HG03565 (cell line): ENCODE results near the gene BAIAP2.

ENCODE experiments used
- ATAC-seq: cut with Tn5 transposase; IDR thresholded peaks from one replicate; pipeline ENCODE4 v1.9.1; 2021; ENCODE audit warnings: mild to moderate bottlenecking, moderate library complexity; ENCODE audit not compliant: unreplicated experiment

Gene BAIAP2

DNA sequence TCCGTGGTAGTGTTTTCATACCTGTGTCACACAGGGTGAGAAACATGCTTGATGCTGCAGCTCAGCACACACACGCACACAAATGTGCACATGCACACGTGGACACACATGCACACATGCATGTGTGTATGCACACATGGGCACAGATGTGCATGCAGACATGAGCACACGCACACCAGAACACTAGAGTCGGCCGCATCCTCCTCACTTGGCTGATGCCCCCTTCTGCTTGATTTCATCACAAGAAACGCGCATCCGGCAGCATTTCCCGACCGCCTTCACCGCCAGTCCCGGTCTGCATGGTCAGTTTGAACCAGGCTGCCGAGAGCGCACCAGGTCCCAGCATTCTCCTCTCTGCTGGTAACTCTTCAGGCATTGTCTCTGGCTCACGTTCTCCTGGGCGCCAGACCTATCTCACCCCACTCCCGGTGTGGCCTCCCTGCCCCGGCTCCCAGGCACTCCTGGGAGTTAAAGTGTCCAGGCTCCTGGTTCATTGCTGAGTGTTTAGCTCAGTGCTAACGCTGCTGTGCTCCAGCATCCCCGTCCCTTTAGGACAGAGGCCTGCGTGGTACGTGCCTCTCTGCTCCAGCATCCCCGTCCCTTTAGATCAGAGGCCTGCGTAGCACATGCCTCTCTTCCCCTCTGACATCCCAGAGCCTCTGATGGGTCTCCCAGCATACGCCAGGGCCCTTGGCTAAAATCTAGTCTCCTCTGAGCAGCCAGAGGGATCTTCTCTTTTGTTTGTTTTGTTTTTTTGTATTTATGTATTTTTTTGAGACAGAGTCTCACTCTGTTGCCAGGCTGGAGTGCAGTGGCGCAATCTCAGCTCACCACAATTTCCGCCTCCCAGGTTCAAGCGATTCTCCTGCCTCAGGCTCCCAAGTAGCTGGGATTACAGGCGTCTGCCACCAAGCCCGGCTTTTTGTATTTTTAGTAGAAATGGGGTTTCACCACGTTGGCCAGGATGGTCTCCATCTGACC lies 16.0 kb downstream of the BAIAP2 start:
- no peak for ATAC-seq

DNA sequence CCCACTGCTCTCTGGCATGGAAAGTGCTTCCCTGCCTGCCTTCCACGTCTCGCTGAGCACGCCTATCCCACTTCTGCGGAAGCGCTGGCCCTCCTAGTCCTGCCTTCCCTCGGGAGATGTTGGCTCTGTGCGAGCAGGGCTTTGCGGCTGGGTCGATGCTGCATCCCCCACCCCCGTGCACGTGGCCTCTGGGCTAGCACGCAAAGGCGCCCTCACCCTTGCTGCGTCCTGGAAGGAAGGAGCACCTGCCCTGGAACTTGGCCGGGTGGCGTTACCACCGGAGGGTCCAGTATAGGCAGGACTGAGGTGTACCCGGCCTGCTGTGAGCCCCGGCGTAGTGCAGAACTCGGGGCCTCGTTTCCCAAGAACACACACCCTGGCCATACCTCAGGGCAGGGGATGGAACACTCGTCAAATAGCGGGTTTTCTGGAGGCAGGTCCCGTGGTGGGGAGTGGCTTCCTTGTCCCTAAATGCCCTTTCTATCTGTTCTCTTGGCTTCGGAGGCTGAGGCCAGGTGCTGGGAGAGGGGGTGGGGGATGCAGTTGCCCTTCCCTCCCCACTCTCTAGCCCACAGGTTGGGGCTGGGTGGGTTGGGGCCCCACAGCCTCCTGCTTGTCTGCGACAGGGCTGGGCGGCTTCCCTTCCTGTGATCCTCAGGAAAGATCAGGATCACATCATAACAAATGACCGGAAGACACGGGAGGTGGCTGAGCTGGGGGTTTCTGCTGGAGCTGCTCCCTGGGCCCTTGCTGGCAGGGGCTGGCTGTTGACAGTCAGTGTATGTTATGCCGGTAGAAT lies 17.4 kb downstream of the BAIAP2 start:
- no peak for ATAC-seq

DNA sequence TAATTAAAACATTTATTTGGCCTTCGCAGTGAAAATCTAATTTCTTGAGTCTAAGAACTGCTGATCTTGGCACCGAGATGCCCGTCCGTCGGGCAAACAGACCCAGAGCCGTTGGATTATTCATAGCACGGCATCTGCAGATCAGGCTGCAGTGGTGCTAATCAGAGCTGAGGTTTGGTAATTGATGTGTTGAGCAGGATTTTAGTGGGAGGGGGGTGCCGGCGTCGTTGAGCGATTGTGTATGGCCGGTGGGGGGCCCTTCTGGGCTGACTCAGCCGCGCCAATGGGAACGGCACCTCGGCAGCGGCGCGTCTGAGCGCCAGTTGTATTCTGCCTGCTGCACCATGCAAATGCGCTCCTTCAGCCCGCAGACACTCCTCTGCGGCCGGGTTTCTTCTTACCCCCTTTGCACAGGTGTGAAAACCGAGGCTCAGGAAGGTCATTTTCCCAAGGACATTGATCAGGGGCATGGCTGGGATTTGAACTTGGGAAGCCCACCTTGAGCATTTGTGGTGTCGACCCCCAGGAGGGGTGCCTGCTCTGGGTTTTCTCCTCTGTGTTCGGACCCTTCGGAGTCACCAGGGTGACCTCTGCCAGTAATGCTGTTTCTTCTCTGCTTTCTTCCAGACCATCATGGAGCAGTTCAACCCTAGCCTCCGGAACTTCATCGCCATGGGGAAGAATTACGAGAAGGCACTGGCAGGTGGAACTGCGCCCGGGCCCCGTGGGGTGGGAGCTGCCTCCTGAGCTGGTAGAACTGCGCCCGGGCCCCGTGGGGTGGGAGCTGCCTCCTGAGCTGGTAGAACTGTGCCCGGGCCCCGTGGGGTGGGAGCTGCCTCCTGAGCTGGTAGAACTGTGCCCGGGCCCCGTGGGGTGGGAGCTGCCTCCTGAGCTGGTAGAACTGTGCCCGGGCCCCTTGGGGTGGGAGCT lies 18.4 kb downstream of the BAIAP2 start:
- no peak for ATAC-seq

DNA sequence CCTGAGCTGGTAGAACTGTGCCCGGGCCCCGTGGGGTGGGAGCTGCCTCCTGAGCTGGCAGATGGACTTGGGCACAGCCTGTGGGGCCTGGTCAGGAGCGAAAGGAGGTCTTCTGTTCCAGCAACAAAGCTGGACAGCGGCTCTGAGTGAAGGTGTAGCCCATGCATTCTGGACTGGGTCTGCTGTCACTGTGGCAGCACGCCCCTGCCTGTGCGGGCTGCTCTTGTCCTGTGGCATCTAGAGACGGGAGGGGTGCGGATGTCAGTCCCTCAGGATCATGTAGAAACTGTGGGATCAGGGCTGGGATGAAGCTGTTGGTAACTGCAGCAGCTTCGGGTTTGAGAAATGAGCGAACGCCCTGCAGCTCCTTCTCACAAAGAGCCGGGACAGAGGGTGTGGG lies 19.4 kb downstream of the BAIAP2 start:
- ATAC-seq = no peak

DNA sequence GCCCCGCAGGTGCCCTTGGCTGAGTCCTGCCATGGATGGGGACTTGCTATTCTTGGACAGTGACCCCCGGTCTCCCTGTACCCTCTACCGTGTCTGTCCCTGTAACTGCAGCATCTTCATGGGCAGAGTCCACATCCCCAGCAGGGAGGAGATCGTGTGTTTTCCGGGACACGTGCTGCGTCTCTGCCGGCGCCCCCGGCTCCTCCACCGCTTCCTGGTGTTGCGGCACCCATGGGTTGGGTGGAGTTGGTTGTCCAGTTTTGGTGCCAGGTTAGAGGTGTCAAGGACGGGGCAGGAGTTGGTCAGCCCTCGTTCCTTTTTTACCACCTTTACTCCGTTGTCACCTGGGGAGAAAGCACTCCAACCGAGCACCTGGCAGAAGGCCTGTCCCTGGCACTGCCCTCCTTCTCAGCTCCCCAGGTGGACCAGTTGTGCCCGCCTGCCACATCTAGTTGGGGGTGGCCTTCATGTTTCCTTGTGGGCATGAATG lies 20.0 kb downstream of the BAIAP2 start:
- no peak for ATAC-seq

DNA sequence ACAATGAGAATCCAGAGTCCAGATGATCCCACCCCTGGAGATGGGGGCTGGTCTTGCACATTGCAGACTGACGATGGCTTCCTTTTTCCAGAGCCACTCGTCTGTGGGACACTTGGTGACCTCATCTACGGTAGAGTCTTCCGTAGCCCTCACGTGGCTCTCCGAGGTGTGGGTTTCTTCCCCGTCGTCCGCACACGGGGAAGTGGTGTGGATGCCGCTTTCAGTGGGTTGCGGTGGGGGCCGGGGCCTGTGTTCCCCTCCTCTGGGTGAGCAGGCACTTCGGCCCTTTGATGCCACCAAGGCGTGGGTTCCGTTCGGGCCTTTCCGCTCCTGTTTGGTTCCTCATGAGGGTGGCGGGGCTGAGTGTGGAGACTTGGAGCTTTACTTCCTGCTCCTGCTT lies 21.4 kb downstream of the BAIAP2 start:
- no peak for ATAC-seq

DNA sequence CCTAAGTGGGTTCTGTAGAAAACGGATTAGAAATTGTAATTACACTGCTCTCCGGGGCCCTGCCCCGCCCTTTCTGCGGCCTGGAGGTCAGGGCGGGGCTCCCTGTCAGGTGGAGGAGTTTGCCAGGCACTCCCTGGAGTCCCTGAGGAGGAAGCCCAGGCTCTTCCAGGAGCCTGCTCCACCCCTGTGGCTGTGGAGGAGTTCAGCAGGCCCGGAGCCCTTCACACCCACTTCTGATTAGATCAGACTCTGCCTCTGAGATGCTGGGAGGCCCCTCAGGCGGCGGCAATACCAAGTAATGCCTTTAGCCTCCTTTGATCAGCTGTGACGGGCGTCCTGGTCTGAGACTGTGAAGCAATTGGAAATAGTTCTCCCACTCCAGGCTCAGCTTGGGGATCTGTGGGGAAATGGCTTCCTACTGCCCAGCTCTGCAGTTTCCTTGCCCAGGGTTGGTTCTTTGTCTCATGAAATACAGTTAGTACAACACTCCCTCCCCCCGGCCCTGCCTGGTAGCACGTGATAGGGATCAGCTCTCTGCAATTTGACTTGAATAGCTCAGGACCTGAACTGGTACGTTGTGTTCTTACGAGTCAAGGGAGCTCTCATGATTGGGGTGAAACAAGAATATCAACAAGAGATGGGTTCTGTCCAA lies 22.3 kb downstream of the BAIAP2 start:
- no peak for ATAC-seq

DNA sequence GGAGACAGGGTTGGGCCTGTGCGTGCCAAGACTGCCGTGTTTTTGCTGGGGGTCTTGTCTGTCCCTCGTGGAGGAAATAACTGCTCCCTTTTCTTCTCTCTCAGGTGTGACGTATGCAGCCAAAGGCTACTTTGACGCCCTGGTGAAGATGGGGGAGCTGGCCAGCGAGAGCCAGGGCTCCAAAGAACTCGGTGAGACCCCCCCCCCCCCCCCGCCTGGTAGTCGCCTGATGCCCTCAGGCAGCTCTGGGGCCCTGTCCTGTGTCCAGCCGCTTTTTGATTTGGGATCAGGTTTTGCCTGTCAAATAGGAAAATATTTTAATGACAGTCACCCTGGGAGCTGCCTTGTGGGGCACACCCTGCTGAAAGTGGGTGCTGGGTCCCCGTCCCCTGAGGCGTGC lies 22.8 kb downstream of the BAIAP2 start:
- no peak for ATAC-seq

DNA sequence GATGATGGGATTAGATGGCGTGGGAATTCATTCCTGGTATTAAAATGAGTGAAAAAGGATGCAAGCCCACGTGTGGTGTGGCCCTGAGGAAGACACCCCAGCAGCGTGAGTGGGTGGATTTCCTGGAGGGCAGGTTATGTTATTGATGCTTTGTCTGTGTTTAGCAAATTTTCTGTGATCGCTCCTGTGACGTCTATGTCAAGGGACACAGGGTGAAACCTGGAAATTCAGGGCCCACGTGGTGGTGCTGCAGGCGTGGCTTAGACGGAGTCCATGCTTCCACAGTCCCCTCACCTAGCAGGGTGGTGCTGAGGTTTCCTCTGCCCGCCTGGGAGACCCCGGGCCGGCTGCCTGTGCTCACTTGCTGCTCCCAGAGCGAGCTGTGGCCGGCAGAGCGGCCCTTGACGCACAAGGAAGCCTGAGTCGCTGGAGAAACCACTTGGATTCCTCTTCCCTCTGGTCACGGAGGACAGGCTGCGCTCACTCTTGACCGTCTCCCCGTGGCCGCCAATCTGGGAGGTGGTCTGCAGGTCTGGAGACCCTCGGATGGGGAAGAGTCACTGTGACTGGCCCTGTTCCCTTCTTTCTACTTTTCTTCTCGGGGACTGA lies 23.4 kb downstream of the BAIAP2 start:
- no peak for ATAC-seq

DNA sequence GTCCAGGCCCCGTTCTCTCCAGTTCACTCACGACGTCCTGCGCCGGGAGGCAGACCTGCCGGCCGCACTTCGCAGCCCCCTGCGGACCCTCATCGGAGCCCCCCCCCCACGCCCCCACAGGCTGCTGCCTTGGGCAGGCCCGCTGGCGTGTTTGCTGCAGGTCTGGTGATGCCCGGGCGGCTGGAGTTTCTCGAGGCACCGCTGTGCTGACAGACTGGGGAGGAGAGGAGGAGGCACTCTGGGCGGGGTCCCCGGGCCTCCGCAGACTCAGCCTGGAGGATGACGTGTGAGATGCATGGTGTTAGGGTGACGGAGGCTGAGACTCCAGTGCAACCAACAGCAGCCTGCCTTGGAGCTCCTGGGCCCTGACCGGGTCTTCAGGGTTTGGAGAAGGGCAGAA lies 24.1 kb downstream of the BAIAP2 start:
- ATAC-seq = no peak

DNA sequence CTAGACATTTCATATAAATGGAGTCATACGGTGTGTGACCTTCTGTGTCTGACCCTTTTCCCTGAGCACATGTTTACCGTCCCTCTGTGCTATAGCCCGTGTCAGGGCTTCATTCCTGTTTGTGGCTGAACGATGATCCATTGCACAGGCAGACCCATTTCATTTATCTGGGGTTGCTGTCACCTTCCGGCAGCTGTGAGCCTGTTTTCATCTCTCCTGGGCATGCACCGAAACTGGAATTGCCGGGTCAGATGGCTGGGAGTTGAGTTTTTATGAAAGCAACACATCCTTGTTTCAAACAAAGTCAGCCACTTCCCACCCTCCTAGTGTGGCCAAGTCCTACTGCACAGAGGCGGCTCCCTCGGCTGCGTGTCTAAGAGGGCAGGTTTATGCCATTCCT lies 25.5 kb downstream of the BAIAP2 start:
- ATAC-seq = no peak

DNA sequence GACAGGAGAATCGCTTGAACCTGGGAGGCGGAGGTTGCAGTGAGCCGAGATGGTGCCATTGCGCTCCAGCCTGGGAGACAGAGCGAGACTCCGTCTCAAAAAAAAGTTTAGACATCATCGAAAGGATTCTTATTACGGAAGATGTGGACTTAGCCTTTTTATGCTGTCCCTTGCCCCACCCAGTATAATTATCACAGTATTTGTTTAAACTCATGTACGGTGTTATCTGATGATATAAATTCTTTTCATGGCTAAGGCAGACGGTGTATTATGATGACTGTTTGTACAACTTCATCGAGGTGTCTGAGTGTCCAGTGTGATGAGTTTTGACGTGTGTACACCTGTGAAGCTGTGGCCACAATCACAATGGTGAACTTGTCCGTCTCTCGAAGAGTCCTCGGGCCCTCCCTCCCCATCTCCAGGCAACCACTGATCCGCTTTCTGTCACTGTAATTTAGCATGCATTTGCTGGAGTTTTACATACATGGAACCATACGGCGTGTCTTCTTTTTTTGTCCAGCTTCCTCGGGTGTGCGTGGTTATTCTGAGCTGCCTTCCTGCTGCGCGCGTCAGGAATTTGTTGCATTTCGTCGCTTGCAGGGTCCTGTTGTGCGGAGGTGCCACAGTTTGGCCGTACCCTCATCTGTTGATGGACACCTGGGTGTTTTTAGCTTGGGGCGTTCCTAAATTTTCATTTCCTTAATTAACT lies 26.2 kb downstream of the BAIAP2 start:
- ATAC-seq = no peak

DNA sequence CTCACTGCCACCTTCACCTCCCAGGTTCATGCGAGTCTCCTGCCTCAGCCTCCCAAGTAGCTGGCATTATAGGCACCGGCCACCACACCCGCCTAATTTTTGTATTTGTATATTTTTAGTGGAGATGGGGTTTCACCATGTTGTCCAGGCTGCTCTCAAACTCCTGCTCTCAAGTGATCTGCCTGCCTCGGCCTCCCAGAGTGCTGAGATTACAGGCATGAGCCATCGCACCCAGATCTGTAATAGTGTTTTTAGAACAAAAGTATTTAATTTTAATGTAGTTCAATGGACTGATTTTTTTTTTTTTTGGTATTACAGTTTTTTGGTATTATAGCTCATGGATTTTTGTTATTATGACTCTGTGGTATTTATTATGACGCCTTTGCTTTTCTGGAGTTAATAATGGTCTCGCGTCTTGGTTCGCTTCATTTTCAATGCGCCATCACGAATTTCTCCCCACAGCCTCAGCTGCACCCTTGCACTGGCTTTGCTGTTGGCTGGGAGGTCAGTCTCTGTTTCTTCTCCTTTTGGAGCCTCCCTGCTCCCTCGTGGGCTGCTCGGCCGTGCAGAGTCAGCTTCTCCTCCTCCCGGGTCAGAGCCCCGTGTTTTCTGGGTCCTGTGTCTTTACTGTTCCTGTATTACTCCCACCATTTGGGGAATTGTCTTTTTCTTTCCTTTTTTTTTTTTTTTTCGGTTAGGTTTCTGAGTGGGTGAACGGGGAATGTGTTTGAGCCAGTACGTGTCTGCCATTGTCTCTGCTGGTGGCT lies 27.2 kb downstream of the BAIAP2 start:
- no peak for ATAC-seq

DNA sequence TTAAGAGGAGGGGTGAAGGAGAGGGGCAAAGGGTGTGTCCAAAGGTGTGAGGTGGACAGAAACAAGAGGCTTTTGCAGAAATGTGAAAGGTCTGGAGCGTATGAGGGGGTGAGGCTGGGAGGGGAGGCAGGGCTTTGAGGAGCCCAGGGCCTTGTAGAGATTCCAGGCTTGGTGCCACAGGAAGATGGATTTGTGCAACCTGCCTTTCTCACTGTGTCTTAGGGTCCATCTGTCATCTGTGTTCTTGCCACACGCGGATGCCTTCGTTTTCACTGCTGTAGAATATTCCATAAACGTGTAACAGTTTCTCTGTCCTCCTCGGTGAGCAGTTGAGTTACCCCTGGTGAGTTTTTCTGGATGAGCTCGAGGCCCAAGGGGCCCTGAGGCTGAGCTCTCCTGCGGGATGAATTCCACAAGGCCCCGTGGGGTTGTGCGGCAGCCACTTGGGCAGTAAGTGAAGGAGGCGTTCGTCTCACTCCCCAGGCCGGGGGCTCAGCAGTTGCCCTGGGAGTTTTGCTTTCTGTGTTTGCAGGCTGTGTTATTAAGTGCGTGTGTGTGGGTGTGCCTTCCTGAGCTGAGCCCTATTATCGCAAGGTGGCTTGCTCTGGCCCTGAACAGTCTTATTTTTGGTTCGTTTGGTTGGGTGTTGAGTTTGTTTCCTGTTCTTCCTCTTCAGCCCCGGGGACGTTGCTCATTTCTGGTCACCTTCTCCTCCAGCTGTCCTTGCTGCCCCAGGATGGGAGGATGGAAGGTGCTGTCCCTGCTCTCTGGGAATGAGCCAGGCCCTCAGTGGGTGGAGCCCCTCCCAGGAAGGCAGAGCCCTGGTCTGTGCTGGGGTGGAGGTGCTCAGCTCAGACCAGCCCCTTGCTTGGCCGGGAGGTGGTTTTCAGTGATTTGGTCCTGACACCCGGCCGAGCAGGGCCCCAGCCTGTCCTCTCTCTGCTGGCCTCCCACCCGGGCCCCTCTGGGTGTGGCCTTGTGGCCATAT lies 28.4 kb downstream of the BAIAP2 start:
- no peak for ATAC-seq

DNA sequence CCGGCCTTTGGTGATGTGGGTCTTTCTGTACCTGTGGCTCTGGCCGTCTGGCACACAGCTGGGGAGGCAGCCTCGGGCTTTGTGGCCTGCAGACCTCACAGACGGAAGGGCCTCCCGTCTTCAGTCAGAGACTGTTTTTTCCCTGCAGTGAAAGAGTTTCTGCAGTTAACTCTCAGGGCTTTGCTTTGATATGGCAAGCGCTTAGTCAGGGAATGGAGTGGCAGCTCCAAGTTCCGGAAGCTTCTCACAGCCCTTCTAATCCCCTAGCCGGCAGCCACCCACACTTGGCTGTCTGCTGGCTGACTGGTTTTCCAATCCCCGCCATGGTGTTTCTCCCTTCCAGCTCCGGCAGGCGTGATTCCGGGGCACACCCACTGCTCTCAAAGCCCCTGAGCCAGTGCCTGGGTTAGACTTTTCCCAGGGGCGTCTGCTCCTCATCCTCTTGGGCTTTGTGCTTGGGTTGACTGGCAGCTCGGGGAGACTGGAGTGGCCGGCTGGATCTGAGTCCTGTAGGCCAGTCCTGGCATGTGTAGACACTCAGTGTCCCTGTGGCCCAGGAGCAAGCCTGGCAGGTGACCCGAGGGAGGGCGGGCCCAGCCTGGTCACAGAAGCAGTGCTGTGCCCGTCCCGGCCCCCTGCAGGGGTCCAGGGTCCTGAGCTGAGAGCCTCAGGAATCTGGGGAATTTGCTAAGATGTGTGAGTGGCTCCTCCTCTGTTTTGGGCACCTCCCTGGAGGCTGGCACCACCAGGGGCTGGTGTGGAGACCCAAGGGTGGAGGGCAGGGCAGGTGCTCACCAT lies 29.9 kb downstream of the BAIAP2 start:
- no peak for ATAC-seq

DNA sequence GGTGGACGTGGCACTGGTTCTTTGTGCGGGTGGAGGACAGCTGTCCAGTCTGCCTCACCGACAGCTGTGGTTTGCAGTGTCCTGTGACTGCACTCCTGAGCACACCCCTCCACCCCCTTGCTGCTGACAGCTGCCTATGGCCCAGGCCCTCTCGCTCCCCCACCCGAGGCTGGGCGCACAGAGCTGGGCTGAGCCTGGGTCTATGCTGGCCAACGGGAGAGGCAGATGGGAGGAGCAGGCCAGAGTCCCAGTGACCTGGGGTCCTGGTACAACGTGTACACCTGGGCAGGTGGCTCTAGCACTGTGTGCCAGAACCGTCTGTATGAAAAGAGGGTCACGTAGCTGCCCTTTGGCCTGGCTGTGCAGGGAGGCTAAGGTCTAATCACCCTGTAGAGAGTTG lies 30.5 kb downstream of the BAIAP2 start:
- no peak for ATAC-seq
